H1 (cell line): ENCODE data around the gene OR5B21. TPM values are rescaled to one million over a fixed set of nuclear protein-coding genes. Genes with fewer than 3 reads are reported as not detected.
A peak's percentile ranks its signal among the peaks of the same experiment; 100 is the strongest.

Experiments used
- CTCF ChIA-PET: fragments of 300-600 bp; sonication (Branson Sonifier 250); formaldehyde crosslinking; loops from one replicate; lab custom pipeline; 2021; ENCODE audit not compliant: partially characterized antibody; lab: Charles Lee
- POLR2A ChIA-PET: fragments of 300-600 bp; sonication (Branson Sonifier 250); formaldehyde crosslinking; loops from one replicate; lab custom pipeline; 2021; ENCODE audit warnings: inconsistent platforms; ENCODE audit not compliant: partially characterized antibody; lab: Charles Lee
- DNase-seq, 2 experiments: peaks; one replicate each; pipeline versions ENCODE4 v3.0.0 to v3.0.0-alpha.2; 2010 to 2022; ENCODE audit warnings: low spot score in 2 of 2, low read depth in 1 of 2, mixed read lengths in 1 of 2
- FAIRE-seq: peaks from 2 replicates; lab custom pipeline; 2011; peaks lifted over from hg19 to GRCh38; lab: Jason Lieb, UNC
- H2AFZ ChIP-seq: 2 replicates; pipeline ENCODE4 v1.8.1; 2012; ENCODE audit warnings: low read length, inconsistent platforms
- H2AK5ac ChIP-seq: 2 replicates; pipeline ENCODE4 v1.6.1; 2013; ENCODE audit warnings: low read depth, low read length
- H2BK120ac ChIP-seq: replicated peaks from 2 replicates; pipeline ENCODE3; 2013; ENCODE audit warnings: low read depth, low read length, inconsistent platforms
- H2BK12ac ChIP-seq: 2 replicates; pipeline ENCODE4 v1.6.1; 2013; ENCODE audit warnings: low read depth, low read length
- H2BK15ac ChIP-seq: 2 replicates; pipeline ENCODE4 v1.6.1; 2013; ENCODE audit warnings: low read length
- H2BK20ac ChIP-seq: 2 replicates; pipeline ENCODE4 v1.6.1; 2013; ENCODE audit warnings: low read length
- H2BK5ac ChIP-seq: 2 replicates; pipeline ENCODE4 v1.6.1; 2013; ENCODE audit warnings: low read depth, low read length
- H3K14ac ChIP-seq: 2 replicates; pipeline ENCODE4 v1.6.1; 2013; ENCODE audit warnings: inconsistent platforms; ENCODE audit not compliant: insufficient read length
- H3K18ac ChIP-seq: 2 replicates; pipeline ENCODE4 v1.6.1; 2013; ENCODE audit warnings: low read length; ENCODE audit errors: extremely low read depth
- H3K23ac ChIP-seq: 2 replicates; pipeline ENCODE4 v1.6.1; 2013; ENCODE audit warnings: inconsistent platforms; ENCODE audit not compliant: insufficient read length
- H3K23me2 ChIP-seq: 2 replicates; pipeline ENCODE4 v1.6.1; 2013; ENCODE audit warnings: low read depth, low read length
- H3K27ac ChIP-seq: 2 replicates; pipeline ENCODE4 v1.6.1; 2011; ENCODE audit warnings: low read depth, low read length, inconsistent platforms
- H3K27me3 ChIP-seq, 4 experiments: replicated peaks in 1 of 4; 1 replicate in 1 of 4; 2 replicates in 3 of 4; pipeline versions ENCODE4 v1.6.1 to v1.8.1; 2011 to 2013; ENCODE audit warnings: low read length in 3 of 4, mild to moderate bottlenecking in 3 of 4, inconsistent platforms in 2 of 4, mixed read lengths in 2 of 4, moderate library complexity in 1 of 4; ENCODE audit not compliant: control insufficient read depth in 3 of 4, insufficient read depth in 3 of 4; ENCODE audit errors: extremely low read depth in 1 of 4
- H3K36me3 ChIP-seq, 4 experiments: 2 replicates each; pipeline versions ENCODE4 v1.6.1 to v1.8.1; 2011 to 2013; ENCODE audit warnings: mild to moderate bottlenecking in 4 of 4, low read length in 3 of 4, moderate library complexity in 2 of 4, control low read depth in 1 of 4, inconsistent platforms in 1 of 4; ENCODE audit not compliant: insufficient read depth in 4 of 4, control insufficient read depth in 2 of 4
- H3K4ac ChIP-seq: replicated peaks from 2 replicates; pipeline ENCODE3; 2013; ENCODE audit warnings: low read length, low read depth, mixed read lengths, inconsistent platforms; ENCODE audit not compliant: insufficient read length
- H3K4me1 ChIP-seq, 4 experiments: replicated peaks in 1 of 4; 1 replicate in 1 of 4; 2 replicates in 3 of 4; pipeline versions ENCODE4 v1.6.1 to v1.8.1; 2011 to 2013; ENCODE audit warnings: low read length in 3 of 4, inconsistent platforms in 2 of 4, mixed read lengths in 1 of 4; ENCODE audit not compliant: insufficient read depth in 4 of 4, control insufficient read depth in 3 of 4
- H3K4me2 ChIP-seq, 2 experiments: 2 replicates each; pipeline versions ENCODE4 v1.6.1 to v1.8.1; 2011 to 2013; ENCODE audit warnings: low read depth in 2 of 2, low read length in 2 of 2, control low read depth in 1 of 2, inconsistent platforms in 1 of 2, mild to moderate bottlenecking in 1 of 2; ENCODE audit not compliant: insufficient read depth in 1 of 2
- H3K4me3 ChIP-seq, 4 experiments: fragments of 200-600, 300-600 bp in 1 of 4; sonication (generic), shearing (Covaris generic), sonication (Bioruptor Twin) in 1 of 4; 2 replicates each; pipeline versions ENCODE4 v1.5.1 to v1.8.1; 2011 to 2016; ENCODE audit warnings: low read length in 4 of 4, low read depth in 3 of 4, control low read depth in 2 of 4, inconsistent platforms in 2 of 4, mild to moderate bottlenecking in 2 of 4, mixed read lengths in 1 of 4, moderate library complexity in 1 of 4; ENCODE audit not compliant: insufficient read depth in 2 of 4; ENCODE audit errors: extremely low read depth in 1 of 4
- H3K56ac ChIP-seq: replicated peaks from 2 replicates; pipeline ENCODE3; 2013; ENCODE audit warnings: low read depth, mild to moderate bottlenecking, mixed read lengths, low read length, inconsistent platforms; ENCODE audit not compliant: insufficient read length
- H3K79me1 ChIP-seq: 2 replicates; pipeline ENCODE4 v1.6.1; 2013; ENCODE audit warnings: low read depth, low read length, control low read depth
- H3K79me2 ChIP-seq, 2 experiments: 2 replicates each; pipeline versions ENCODE4 v1.6.1 to v1.8.1; 2012 to 2013; ENCODE audit warnings: low read length in 2 of 2, mild to moderate bottlenecking in 2 of 2, inconsistent platforms in 1 of 2; ENCODE audit not compliant: insufficient read depth in 2 of 2, control insufficient read depth in 1 of 2
- H3K9ac ChIP-seq, 4 experiments: replicated peaks in 1 of 4; 1 replicate in 1 of 4; 2 replicates in 3 of 4; pipeline versions ENCODE4 v1.6.1 to v1.8.1; 2011 to 2013; ENCODE audit warnings: low read depth in 3 of 4, low read length in 3 of 4, control low read depth in 2 of 4, mild to moderate bottlenecking in 2 of 4, moderate library complexity in 2 of 4, inconsistent platforms in 1 of 4; ENCODE audit errors: extremely low read depth in 1 of 4
- H3K9me3 ChIP-seq, 2 experiments: 2 replicates each; pipeline versions ENCODE4 v1.6.1 to v1.8.1; 2012 to 2013; ENCODE audit warnings: mild to moderate bottlenecking in 2 of 2, moderate library complexity in 2 of 2, control low read depth in 1 of 2, inconsistent platforms in 1 of 2, low read depth in 1 of 2, low read length in 1 of 2, mixed read lengths in 1 of 2; ENCODE audit not compliant: insufficient read depth in 2 of 2
- H4K20me1 ChIP-seq, 2 experiments: replicated peaks in 1 of 2; 2 replicates each; pipeline versions ENCODE3 to v1.8.1; 2011 to 2013; ENCODE audit warnings: inconsistent platforms in 2 of 2, low read length in 2 of 2, mild to moderate bottlenecking in 1 of 2; ENCODE audit not compliant: insufficient read depth in 2 of 2, control insufficient read depth in 1 of 2
- H4K5ac ChIP-seq: 2 replicates; pipeline ENCODE4 v1.6.1; 2013; ENCODE audit warnings: low read length, low read depth, mixed read lengths, inconsistent platforms; ENCODE audit not compliant: insufficient read length
- H4K8ac ChIP-seq: 2 replicates; pipeline ENCODE4 v1.8.0; 2013; ENCODE audit warnings: mild to moderate bottlenecking, moderate library complexity, low read length, inconsistent platforms; ENCODE audit not compliant: insufficient read depth; ENCODE audit errors: extremely low read depth
- H4K91ac ChIP-seq: replicated peaks from 2 replicates; pipeline ENCODE3; 2013; ENCODE audit warnings: low read length, mixed read lengths, inconsistent platforms; ENCODE audit not compliant: insufficient read length
- CHD2 ChIP-seq: IDR thresholded peaks from 2 replicates; pipeline ENCODE4 v1.6.1; 2012; ENCODE audit warnings: low read length, improper control_type of control experiment
- KDM5A ChIP-seq: fragments of 200-600 bp; IDR thresholded peaks from 2 replicates; pipeline ENCODE4 v1.7.1; 2012; ENCODE audit warnings: mild to moderate bottlenecking, low read length, inconsistent platforms, mixed read lengths
- RAD21 ChIP-seq, 2 experiments: IDR thresholded peaks in 1 of 2; conservative IDR thresholded peaks in 1 of 2; 2 replicates each; pipeline ENCODE4 v1.6.1; 2011; ENCODE audit warnings: low read depth in 2 of 2, low read length in 2 of 2, improper control_type of control experiment in 1 of 2, inconsistent platforms in 1 of 2, mild to moderate bottlenecking in 1 of 2, moderate library complexity in 1 of 2
- SIX5 ChIP-seq: IDR thresholded peaks from 2 replicates; pipeline ENCODE4 v1.6.1; 2011; ENCODE audit warnings: mild to moderate bottlenecking, low read depth, low read length
- WGBS, 2 experiments: shearing (Covaris generic) in 1 of 2; methylation state at CpG; one replicate each; pipeline versions ENCODE4 v1.1.6 to v1.1.7; 2013 to 2015; ENCODE audit warnings: low lambda C conversion rate in 2 of 2, mixed read lengths in 2 of 2, inconsistent platforms in 1 of 2, low coverage in 1 of 2, missing lambda C conversion rate in 1 of 2; ENCODE audit not compliant: insufficient replicate concordance in 2 of 2, insufficient coverage in 1 of 2, insufficient read length in 1 of 2; ENCODE audit errors: extremely low coverage in 1 of 2, missing lambda C conversion rate in 1 of 2; 5-methylcytosine and 5-hydroxymethylcytosine counted together
- polyA plus RNA-seq, 7 experiments: library from polyadenylated mRNA; depleted of rRNA in 3 of 7; stranded (reverse) in 5 of 7; unstranded in 2 of 7; fragments of >200 nt in 5 of 7; fragments of 200-250 nt in 2 of 7; gene quantifications; 1 replicate in 5 of 7; 2 replicates in 1 of 7; 4 replicates in 1 of 7; pipeline versions ENCODE4 v1.2.1 to v1.2.3, GENCODE V29; 2011 to 2013; ENCODE audit warnings: missing spikeins in 2 of 7, mixed read lengths in 2 of 7
- total RNA-seq: library from RNA; stranded (reverse); fragmentation: NEBNext Ultra II Directional; extraction: Animal tissue kit (Norgen Biotek cat#: 25700); gene quantifications from 2 replicates; pipeline ENCODE4 v1.2.1, GENCODE V29; 2021
- TF ChIP-seq, protein P1 (sequence below), 3 experiments: IDR thresholded peaks; 1 replicate in 2 of 3; 2 replicates in 1 of 3; pipeline versions ENCODE4 v1.5.1 to v1.6.1; 2011; ENCODE audit warnings: low read length in 3 of 3, mild to moderate bottlenecking in 3 of 3, inconsistent platforms in 2 of 3, low read depth in 1 of 3, moderate library complexity in 1 of 3; ENCODE audit not compliant: insufficient read depth in 1 of 3; ENCODE audit errors: control extremely low read depth in 1 of 3

The OR5B21 gene
- total and polyA plus RNA-seq, 2 of the 8 experiments (the other 6 are each of a cell fraction or from before 2014, with no cell fraction given) = not detected

DNA sequence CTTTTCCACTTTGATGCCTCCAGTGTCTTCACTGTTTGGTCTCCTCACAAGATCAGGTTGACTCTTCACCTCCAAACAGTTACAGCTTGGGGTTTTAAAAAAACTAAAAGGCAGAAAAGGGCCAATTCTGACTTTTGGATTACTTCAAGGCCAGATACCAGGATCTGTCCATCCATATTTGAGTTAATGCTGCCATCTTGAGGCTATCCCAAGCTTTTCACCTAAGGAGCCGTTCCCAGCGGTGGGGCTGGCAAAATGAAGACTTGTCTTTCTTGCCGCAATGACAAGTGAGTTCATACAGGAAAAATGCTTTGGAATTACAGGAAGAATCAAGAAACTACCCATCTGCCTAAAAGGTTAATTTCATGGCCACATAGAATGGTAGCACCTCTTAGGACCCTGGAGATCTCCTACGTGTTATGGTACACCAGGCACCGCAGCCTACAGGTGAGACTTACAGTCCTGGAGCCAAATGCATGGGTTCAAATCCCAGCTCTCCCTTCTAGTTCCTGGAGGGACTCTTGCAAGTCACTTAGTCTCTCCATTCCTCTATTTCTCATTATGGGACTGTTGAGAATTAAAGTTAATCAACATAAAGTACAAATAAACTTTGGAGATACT, 6.0 kb upstream of the OR5B21 start:
- no peaks in the 10 kb centered on the region for H3K27me3 ChIP-seq
- no peak overlapping the region for H3K9ac ChIP-seq
- no peaks in the 10 kb centered on the region for H3K9me3 ChIP-seq
- no peak overlapping the region for H3K56ac ChIP-seq
- no peak overlapping the region for H2BK5ac ChIP-seq
- no peak overlapping the region for H2BK20ac ChIP-seq
- H3K4ac ChIP-seq = no peak overlapping the region
- no peak overlapping the region for H3K4me2 ChIP-seq
- H3K36me3 ChIP-seq = no peaks in the 10 kb centered on the region
- H4K20me1 ChIP-seq = no peaks in the 10 kb centered on the region
- H3K23me2 ChIP-seq = no peaks in the 10 kb centered on the region
- H4K5ac ChIP-seq = no peak overlapping the region
- no peak overlapping the region for H2AK5ac ChIP-seq
- no peaks in the 10 kb centered on the region for H3K4me1 ChIP-seq
- ChIA-PET POLR2A (interaction anchor here (0.7 to 1.6 kb wide), 3 partner anchors 124 to 866 kb away, joined by 3 read pairs; partner anchors contain the start of gene BTBD18), CTCF (interaction anchor here (1.0 to 4.2 kb wide), 7 partner anchors 10 to 690 kb away, joined by 3 to 27 read pairs (median 4); no protein-coding TSS in a partner anchor)
- 37% methylated on average over 5 of the region's 5 CpGs; no CpG with 5 or more reads in 1 of the 2 experiments for WGBS, 2 experiments
- no peak for TF ChIP-seq KDM5A
- TF ChIP-seq, protein P1, sequence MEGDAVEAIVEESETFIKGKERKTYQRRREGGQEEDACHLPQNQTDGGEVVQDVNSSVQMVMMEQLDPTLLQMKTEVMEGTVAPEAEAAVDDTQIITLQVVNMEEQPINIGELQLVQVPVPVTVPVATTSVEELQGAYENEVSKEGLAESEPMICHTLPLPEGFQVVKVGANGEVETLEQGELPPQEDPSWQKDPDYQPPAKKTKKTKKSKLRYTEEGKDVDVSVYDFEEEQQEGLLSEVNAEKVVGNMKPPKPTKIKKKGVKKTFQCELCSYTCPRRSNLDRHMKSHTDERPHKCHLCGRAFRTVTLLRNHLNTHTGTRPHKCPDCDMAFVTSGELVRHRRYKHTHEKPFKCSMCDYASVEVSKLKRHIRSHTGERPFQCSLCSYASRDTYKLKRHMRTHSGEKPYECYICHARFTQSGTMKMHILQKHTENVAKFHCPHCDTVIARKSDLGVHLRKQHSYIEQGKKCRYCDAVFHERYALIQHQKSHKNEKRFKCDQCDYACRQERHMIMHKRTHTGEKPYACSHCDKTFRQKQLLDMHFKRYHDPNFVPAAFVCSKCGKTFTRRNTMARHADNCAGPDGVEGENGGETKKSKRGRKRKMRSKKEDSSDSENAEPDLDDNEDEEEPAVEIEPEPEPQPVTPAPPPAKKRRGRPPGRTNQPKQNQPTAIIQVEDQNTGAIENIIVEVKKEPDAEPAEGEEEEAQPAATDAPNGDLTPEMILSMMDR (IDR thresholded peaks at IDR 0.05; ENCODE audit: control extremely low read depth in 1 of 3, insufficient read depth in 1 of 3, low read depth in 1 of 3, low read length in 3 of 3) = peak; percentile 40 to 77 (median 76)
- TF ChIP-seq SIX5 = no peak
- TF ChIP-seq CHD2 = no peak
- TF ChIP-seq RAD21 (IDR thresholded peaks at IDR 0.05 in 1 of 2, conservative IDR thresholded peaks at IDR 0.05 in 1 of 2; ENCODE audit: low read depth in 2 of 2, low read length in 2 of 2) = peak; percentile 96 to 97
- no peak overlapping the region for H3K27ac ChIP-seq
- H3K79me1 ChIP-seq = no peaks in the 10 kb centered on the region
- H3K79me2 ChIP-seq = no peaks in the 10 kb centered on the region
- H3K14ac ChIP-seq = no peak overlapping the region
- H2BK15ac ChIP-seq = no peak overlapping the region
- H2AFZ ChIP-seq = peak overlapping the region; percentile 83; the same call in 1 of the 2 replicates
- H3K23ac ChIP-seq = no peak overlapping the region
- peak; percentile 97 for FAIRE-seq
- H3K4me3 ChIP-seq = no peak overlapping the region
- H3K18ac ChIP-seq = no peak overlapping the region
- H2BK120ac ChIP-seq = no peak overlapping the region
- no peak overlapping the region for H4K8ac ChIP-seq
- peak; percentile 54 to 74 for DNase-seq
- H4K91ac ChIP-seq = no peak overlapping the region
- H2BK12ac ChIP-seq = no peak overlapping the region
